ENCODE results near the gene PTS.

PTS gene

GRCh38 chr11:112260490-112260889 lies 34.3 kb downstream of the PTS start, which contains the start of gene PLET1:
Gene PLET1, minus strand, starts transcription at chr11:112260860. Its CDS starts 271 bp downstream, at chr11:112260589.
- no peak for DNase-seq (ENCODE audit: low read depth in 2 of 2, low spot score in 1 of 2)

GRCh38 chr11:112265659-112266409 lies 39.6 kb downstream of the PTS start:
- DNase-seq (ENCODE audit: low read depth in 2 of 2, low spot score in 1 of 2), result no peak

- DNase-seq (ENCODE audit: low read depth in 2 of 2, low spot score in 1 of 2), result no peak
These were observed 40.2 kb downstream of the PTS start for GRCh38 chr11:112266410-112266778.

GRCh38 chr11:112267188-112267591 lies 41.0 kb downstream of the PTS start:
- DNase-seq (ENCODE audit: low read depth in 2 of 2, low spot score in 1 of 2), result no peak

- DNase-seq (ENCODE audit: low read depth in 2 of 2, low spot score in 1 of 2), result no peak
These were observed 42.2 kb downstream of the PTS start for GRCh38 chr11:112268406-112268805.

DNA sequence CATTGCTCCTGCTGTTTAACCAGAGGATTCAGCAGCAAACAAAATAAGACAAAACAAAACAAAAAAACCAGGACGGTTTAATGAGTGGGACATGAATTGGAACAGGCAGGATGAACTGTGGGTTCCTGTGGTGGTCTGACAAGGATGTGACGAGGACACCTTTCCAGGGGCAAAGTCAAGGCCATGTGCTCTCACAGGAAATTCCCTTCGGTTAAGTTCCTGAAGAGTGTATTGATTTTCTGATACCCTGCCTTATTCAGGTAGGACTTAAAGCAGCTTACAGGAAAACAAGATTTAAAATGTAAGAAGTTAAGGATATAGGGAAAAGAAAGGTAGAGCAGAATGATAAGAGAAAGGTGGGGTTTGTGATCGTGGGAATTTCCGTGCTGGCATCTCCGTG lies 42.9 kb downstream of the PTS start:
- DNase-seq (ENCODE audit: low read depth in 2 of 2, low spot score in 1 of 2), result no peak

- no peak for DNase-seq (ENCODE audit: low read depth in 2 of 2, low spot score in 1 of 2)
These were observed 44.4 kb downstream of the PTS start for GRCh38 chr11:112270551-112271180.

GRCh38 chr11:112271242-112271641 lies 45.0 kb downstream of the PTS start:
- DNase-seq (ENCODE audit: low read depth in 2 of 2, low spot score in 1 of 2), result no peak

GRCh38 chr11:112273066-112273465 lies 46.8 kb downstream of the PTS start:
- no peak for DNase-seq (ENCODE audit: low read depth in 2 of 2, low spot score in 1 of 2)

DNA sequence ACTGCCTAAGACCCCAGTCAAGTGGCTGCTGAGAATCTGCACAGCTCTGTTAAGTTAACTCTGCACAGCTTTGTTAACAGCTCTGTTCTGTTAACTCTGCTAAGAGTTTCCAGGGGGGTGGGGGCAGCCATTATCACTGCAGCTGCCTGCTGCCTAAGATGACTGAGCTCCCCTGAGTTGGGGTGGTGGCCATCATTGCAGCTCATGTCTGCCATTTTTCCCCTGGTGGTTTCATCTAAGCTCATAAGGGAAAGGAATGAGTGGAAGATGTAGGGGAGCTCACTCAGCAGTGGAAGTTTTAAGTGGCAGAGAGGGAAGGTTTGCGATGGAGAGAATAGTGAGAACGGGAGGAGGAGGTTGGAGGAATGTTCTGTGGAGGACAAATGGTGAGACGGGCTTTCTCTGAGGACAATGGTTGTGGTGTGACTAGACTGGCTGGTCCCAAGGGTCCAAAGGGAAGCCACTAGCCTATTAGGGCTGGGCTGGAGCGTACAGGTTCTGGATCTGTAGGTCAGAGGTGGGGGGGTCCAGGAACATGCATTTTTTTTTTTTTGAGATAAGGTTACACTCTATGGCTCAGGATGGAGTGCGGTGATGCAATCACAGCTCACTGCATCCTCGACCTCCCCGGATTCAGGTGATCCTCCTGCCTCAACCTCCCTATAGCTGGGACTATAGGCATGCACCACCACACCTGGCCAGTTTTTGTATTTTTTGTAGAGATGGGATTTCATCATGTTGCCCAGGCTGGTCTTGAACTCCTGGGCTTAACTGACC lies 48.0 kb downstream of the PTS start:
- no peak for DNase-seq (ENCODE audit: low read depth in 2 of 2, low spot score in 1 of 2)

- DNase-seq (ENCODE audit: low read depth in 2 of 2, low spot score in 1 of 2), result no peak
These were observed 50.8 kb downstream of the PTS start for GRCh38 chr11:112277029-112277428.

DNA sequence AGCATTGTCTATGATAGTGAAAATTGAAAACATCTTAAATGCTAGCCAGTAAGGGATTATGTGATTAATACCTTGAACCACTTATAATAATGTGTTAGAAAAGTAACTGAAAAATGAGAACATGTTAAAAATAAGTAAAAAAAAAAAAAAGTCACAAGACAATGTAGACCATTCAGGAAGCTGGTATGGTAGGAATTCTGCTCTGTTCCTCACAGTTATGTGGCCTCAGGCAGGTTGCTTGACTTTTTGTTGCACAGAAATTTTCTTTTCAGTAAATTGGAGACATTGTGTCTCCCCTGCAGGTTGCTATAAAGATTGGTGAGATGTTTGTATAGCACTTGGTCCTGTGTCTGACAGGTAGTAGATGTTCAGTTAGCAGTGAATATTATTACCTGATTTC lies 51.7 kb downstream of the PTS start:
- DNase-seq (ENCODE audit: low read depth in 2 of 2, low spot score in 1 of 2), result no peak

- DNase-seq (ENCODE audit: low read depth in 2 of 2, low spot score in 1 of 2), result no peak
These were observed 52.6 kb downstream of the PTS start for GRCh38 chr11:112278803-112279202.

DNA sequence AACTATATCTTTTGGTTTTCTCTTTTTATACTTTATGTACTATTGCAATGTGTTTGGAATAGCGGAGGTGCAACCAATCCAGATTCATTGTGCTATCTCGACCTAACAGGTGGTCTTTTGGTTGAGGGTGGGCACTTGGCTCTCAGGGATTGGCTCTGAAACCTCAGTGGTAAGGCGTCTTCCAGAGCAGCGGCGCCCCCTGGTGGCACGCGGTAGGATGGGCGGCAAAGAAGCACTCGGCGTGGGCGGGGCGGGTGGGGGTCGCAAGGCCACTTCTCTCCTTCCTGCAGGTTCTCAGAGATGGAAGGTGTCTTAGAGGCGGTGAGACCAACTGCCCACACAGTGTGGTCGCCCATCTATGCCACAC lies 53.7 kb downstream of the PTS start:
- DNase-seq (ENCODE audit: low read depth in 2 of 2, low spot score in 1 of 2), result peak; percentile 49 to 62

- DNase-seq (ENCODE audit: low read depth in 2 of 2, low spot score in 1 of 2), result peak; percentile 32 to 39
These were observed 54.3 kb downstream of the PTS start for GRCh38 chr11:112280268-112281126.

GRCh38 chr11:112281726-112282125 lies 55.5 kb downstream of the PTS start:
- DNase-seq (ENCODE audit: low read depth in 2 of 2, low spot score in 1 of 2), result no peak
